Activated CD8-positive, alpha-beta T cell treated with anti-CD3 and anti-CD28 coated beads, Interleukin-2, amount 10 ng/mL, durations not matched to agents 7 days and 5 days (primary cell): ENCODE measurements around the gene TRIM7. TPM values are rescaled to one million over a fixed set of nuclear protein-coding genes. Genes with fewer than 3 reads are reported as not detected.
A peak's percentile ranks its signal among the peaks of the same experiment; 100 is the strongest.

Experiments used
- ATAC-seq: fragments of 150-1000 bp; cut with Tn5 transposase; one replicate; pipeline ENCODE4 v1.10.0; 2021; ENCODE audit warnings: moderate library complexity
- CTCF ChIA-PET: fragments of 350-600 bp; sonication (Branson Sonifier 250); formaldehyde crosslinking; loops from one replicate; lab custom pipeline; 2021; ENCODE audit warnings: antibody characterized with exemption; lab: Charles Lee
- POLR2A ChIA-PET: fragments of 350-600 bp; sonication (Branson Sonifier 250); formaldehyde crosslinking; loops from one replicate; lab custom pipeline; 2021; ENCODE audit warnings: antibody characterized with exemption; lab: Charles Lee
- DNase-seq: peaks from one replicate; pipeline ENCODE4 v3.0.0-alpha.2; 2020
- H3K27ac Mint-ChIP-seq: one replicate; pipeline ENCODE4 v1.8.0; 2021; ENCODE audit warnings: mild to moderate bottlenecking, mixed read lengths
- H3K27me3 Mint-ChIP-seq: one replicate; pipeline ENCODE4 v1.8.0; 2021; ENCODE audit warnings: low read depth, mixed read lengths
- H3K36me3 Mint-ChIP-seq: one replicate; pipeline ENCODE4 v1.8.0; 2021; ENCODE audit warnings: low read depth, mixed read lengths
- H3K4me1 Mint-ChIP-seq: one replicate; pipeline ENCODE4 v1.8.0; 2021; ENCODE audit warnings: low read depth, mixed read lengths
- H3K4me3 Mint-ChIP-seq: one replicate; pipeline ENCODE4 v1.8.0; 2021; ENCODE audit warnings: mild to moderate bottlenecking, mixed read lengths
- H3K9me3 Mint-ChIP-seq: one replicate; pipeline ENCODE4 v1.8.0; 2022; ENCODE audit warnings: mixed read lengths; ENCODE audit not compliant: insufficient read depth
- total RNA-seq, 2 experiments: library from RNA; stranded (reverse); gene quantifications; one replicate each; pipeline ENCODE4 v1.2.3, GENCODE V29; 2021

TRIM7 gene
- total RNA-seq, 2 experiments from 2014 or later = 1.1 to 1.5 TPM

GRCh38 chr5:181200816-181201215 lies 4.2 kb downstream of the TRIM7 start:
- ATAC-seq = no peak
- Mint-ChIP-seq H3K4me1 (peaks cover 13% of the 10 kb centered on the region), H3K36me3 (no peaks in the 10 kb centered on the region), H3K4me3 (no peak overlapping the region), H3K27me3 (peaks cover 31% of the 10 kb centered on the region), H3K9me3 (no peaks in the 10 kb centered on the region), H3K27ac (no peak overlapping the region)
- no peak for DNase-seq
- ChIA-PET CTCF (no interaction called here), POLR2A (interaction anchor here (1.9 kb wide), 1 partner anchor 9 kb away, joined by 7 read pairs; no protein-coding TSS in a partner anchor)

GRCh38 chr5:181199881-181200638 lies 4.9 kb downstream of the TRIM7 start:
- peaks cover 25% of the 10 kb centered on the region for H3K27me3 Mint-ChIP-seq
- no peak overlapping the region for H3K27ac Mint-ChIP-seq
- peaks cover 9% of the 10 kb centered on the region for H3K4me1 Mint-ChIP-seq
- CTCF ChIA-PET = no interaction called here
- DNase-seq (no peak), ATAC-seq (no peak)
- POLR2A ChIA-PET = interaction anchor here (1.1 kb wide), 1 partner anchor 8 kb away, joined by 4 read pairs; no protein-coding TSS in a partner anchor
- H3K36me3 Mint-ChIP-seq = no peaks in the 10 kb centered on the region
- no peak overlapping the region for H3K4me3 Mint-ChIP-seq
- no peaks in the 10 kb centered on the region for H3K9me3 Mint-ChIP-seq

GRCh38 chr5:181198905-181199519 lies 6.0 kb downstream of the TRIM7 start:
- Mint-ChIP-seq H3K4me3 (no peak overlapping the region), H3K4me1 (peaks cover 6% of the 10 kb centered on the region), H3K27me3 (peaks cover 23% of the 10 kb centered on the region), H3K9me3 (no peaks in the 10 kb centered on the region), H3K27ac (no peak overlapping the region), H3K36me3 (no peaks in the 10 kb centered on the region)
- ATAC-seq = no peak
- DNase-seq = no peak
- ChIA-PET CTCF (interaction anchor here (0.5 to 2.3 kb wide), 3 partner anchors 8 to 29 kb away, joined by 3 to 11 read pairs (median 4); no protein-coding TSS in a partner anchor), POLR2A (interaction anchor here (1.1 kb wide), 1 partner anchor 7 kb away, joined by 4 read pairs; no protein-coding TSS in a partner anchor)

- H3K36me3 Mint-ChIP-seq = no peaks in the 10 kb centered on the region
- H3K9me3 Mint-ChIP-seq = no peaks in the 10 kb centered on the region
- H3K4me1 Mint-ChIP-seq = peaks cover 3% of the 10 kb centered on the region
- ATAC-seq = no peak
- H3K27ac Mint-ChIP-seq = no peak overlapping the region
- H3K4me3 Mint-ChIP-seq = no peak overlapping the region
- no peak for DNase-seq
- peaks cover 19% of the 10 kb centered on the region for H3K27me3 Mint-ChIP-seq
- CTCF ChIA-PET = interaction anchor here (2.0 to 2.3 kb wide), 2 partner anchors 9 kb away, joined by 4 to 11 read pairs; no protein-coding TSS in a partner anchor
- POLR2A ChIA-PET = interaction anchor here (1.1 kb wide), 1 partner anchor 9 kb away, joined by 3 read pairs; no protein-coding TSS in a partner anchor
Measured at GRCh38 chr5:181198106-181198685, 6.8 kb downstream of the TRIM7 start.

- H3K27ac Mint-ChIP-seq = no peak overlapping the region
- peaks cover 15% of the 10 kb centered on the region for H3K27me3 Mint-ChIP-seq
- DNase-seq (no peak), ATAC-seq (no peak)
- CTCF ChIA-PET = interaction anchor here (2.0 to 2.3 kb wide), 2 partner anchors 8 to 10 kb away, joined by 4 to 11 read pairs; no protein-coding TSS in a partner anchor
- no peak overlapping the region for H3K4me3 Mint-ChIP-seq
- H3K9me3 Mint-ChIP-seq = no peaks in the 10 kb centered on the region
- H3K4me1 Mint-ChIP-seq = peaks cover 10% of the 10 kb centered on the region
- no peaks in the 10 kb centered on the region for H3K36me3 Mint-ChIP-seq
- POLR2A ChIA-PET = interaction anchor here (1.1 kb wide), 1 partner anchor 10 kb away, joined by 3 read pairs; no protein-coding TSS in a partner anchor
Measured at GRCh38 chr5:181197326-181197951, 7.6 kb downstream of the TRIM7 start.

- Mint-ChIP-seq H3K27me3 (peaks cover 7% of the 10 kb centered on the region), H3K4me3 (no peak overlapping the region), H3K9me3 (no peaks in the 10 kb centered on the region), H3K36me3 (peaks cover 4% of the 10 kb centered on the region), H3K4me1 (peaks cover 19% of the 10 kb centered on the region), H3K27ac (no peak overlapping the region)
- no peak for DNase-seq
- no peak for ATAC-seq
- POLR2A ChIA-PET = no interaction called here
- CTCF ChIA-PET = no interaction called here
Measured at GRCh38 chr5:181195249-181195761, 9.7 kb downstream of the TRIM7 start.

GRCh38 chr5:181194489-181195248 lies 10.3 kb downstream of the TRIM7 start:
- DNase-seq (no peak), ATAC-seq (no peak)
- Mint-ChIP-seq H3K4me3 (no peak overlapping the region), H3K36me3 (peaks cover 4% of the 10 kb centered on the region), H3K9me3 (no peaks in the 10 kb centered on the region), H3K27ac (no peak overlapping the region), H3K27me3 (peaks cover 2% of the 10 kb centered on the region), H3K4me1 (peaks cover 25% of the 10 kb centered on the region)
- CTCF ChIA-PET = interaction anchor here (2.0 to 7.7 kb wide), 2 partner anchors 10 to 12 kb away, joined by 4 to 78 read pairs; partner anchors contain the start of gene TRIM7
- POLR2A ChIA-PET = no interaction called here

GRCh38 chr5:181193656-181194055 lies 11.3 kb downstream of the TRIM7 start:
- Mint-ChIP-seq H3K9me3 (no peaks in the 10 kb centered on the region), H3K27ac (no peak overlapping the region)

GRCh38 chr5:181192337-181193046 lies 12.5 kb downstream of the TRIM7 start:
- Mint-ChIP-seq H3K4me1 (peaks cover 37% of the 10 kb centered on the region), H3K27ac (peak overlapping the region; percentile 90), H3K9me3 (no peaks in the 10 kb centered on the region), H3K27me3 (no peaks in the 10 kb centered on the region), H3K36me3 (peaks cover 11% of the 10 kb centered on the region), H3K4me3 (peak overlapping the region; percentile 92)
- ChIA-PET CTCF (interaction anchor here (1.0 to 7.7 kb wide), 7 partner anchors 8 to 53 kb away, joined by 3 to 78 read pairs (median 4); partner anchors contain the start of gene TRIM7), POLR2A (interaction anchor here (0.7 to 5.9 kb wide), 11 partner anchors 9 to 362 kb away, joined by 3 to 40 read pairs (median 5); partner anchors contain the start of genes TRIM41, TRIM52 and TRIM7)
- ATAC-seq (no peak), DNase-seq (no peak)

More at GRCh38 chr5:181193656-181194055, 11.3 kb downstream of the TRIM7 start:
- H3K4me1 Mint-ChIP-seq = peaks cover 27% of the 10 kb centered on the region
- ATAC-seq (no peak), DNase-seq (no peak)
- POLR2A ChIA-PET = interaction anchor here (2.7 to 2.8 kb wide), 2 partner anchors 12 to 29 kb away, joined by 22 to 40 read pairs; partner anchors contain the start of genes TRIM41 and TRIM7
- CTCF ChIA-PET = interaction anchor here (1.0 to 7.7 kb wide), 3 partner anchors 9 to 29 kb away, joined by 3 to 78 read pairs (median 4); partner anchors contain the start of gene TRIM7
- peaks cover 6% of the 10 kb centered on the region for H3K36me3 Mint-ChIP-seq
- H3K27me3 Mint-ChIP-seq = no peaks in the 10 kb centered on the region
- H3K4me3 Mint-ChIP-seq = no peak overlapping the region
